ENCODE data around the gene NUDT5.

Gene NUDT5

DNA sequence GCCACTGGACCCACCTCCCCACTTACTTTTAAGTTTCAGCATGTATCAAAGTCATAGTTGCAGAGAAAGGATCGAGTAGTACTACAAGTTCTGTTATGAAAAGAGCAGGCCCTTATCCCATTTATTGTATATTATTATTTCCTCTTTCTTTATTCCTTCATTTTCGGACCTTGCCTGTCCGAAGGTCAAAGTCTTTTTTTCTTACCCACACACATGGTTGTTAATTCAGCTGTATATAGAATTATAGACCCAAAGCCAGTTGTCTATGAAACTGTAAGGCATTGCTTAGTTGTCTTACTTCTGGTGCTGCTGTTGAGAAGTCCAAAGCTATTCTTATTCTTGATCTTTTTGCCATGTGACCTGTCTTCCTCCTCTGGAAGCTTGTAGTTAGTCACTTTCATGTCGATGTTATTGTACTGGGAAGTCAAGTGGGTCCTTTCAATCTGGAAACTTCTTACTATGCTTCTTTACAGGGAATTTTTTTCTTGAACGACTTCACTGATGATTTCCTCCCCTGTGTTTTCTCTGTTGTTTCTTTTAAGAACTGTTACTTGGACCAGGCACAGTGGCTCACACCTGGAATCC lies 8.3 kb downstream of the NUDT5 start:
- Histone ChIP-seq H3K27me3 (no peaks in the 10 kb centered on the region), H3K9me3 (no peaks in the 10 kb centered on the region), H3K4me3 (ENCODE audit: low read depth in 1 of 2, low read length in 1 of 2) (no peak overlapping the region), H3K4me1 (ENCODE audit: control insufficient read depth in 1 of 2, insufficient read depth in 1 of 2, low read depth in 1 of 2, low read length in 1 of 2) (peaks cover under 1 to 5% of the 10 kb centered on the region in 2 experiments), H3K36me3 (peaks cover 17% of the 10 kb centered on the region), H3K27ac (no peak overlapping the region)
- TF ChIP-seq, protein P1, sequence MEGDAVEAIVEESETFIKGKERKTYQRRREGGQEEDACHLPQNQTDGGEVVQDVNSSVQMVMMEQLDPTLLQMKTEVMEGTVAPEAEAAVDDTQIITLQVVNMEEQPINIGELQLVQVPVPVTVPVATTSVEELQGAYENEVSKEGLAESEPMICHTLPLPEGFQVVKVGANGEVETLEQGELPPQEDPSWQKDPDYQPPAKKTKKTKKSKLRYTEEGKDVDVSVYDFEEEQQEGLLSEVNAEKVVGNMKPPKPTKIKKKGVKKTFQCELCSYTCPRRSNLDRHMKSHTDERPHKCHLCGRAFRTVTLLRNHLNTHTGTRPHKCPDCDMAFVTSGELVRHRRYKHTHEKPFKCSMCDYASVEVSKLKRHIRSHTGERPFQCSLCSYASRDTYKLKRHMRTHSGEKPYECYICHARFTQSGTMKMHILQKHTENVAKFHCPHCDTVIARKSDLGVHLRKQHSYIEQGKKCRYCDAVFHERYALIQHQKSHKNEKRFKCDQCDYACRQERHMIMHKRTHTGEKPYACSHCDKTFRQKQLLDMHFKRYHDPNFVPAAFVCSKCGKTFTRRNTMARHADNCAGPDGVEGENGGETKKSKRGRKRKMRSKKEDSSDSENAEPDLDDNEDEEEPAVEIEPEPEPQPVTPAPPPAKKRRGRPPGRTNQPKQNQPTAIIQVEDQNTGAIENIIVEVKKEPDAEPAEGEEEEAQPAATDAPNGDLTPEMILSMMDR (IDR thresholded peaks at IDR 0.05) = no peak

DNA sequence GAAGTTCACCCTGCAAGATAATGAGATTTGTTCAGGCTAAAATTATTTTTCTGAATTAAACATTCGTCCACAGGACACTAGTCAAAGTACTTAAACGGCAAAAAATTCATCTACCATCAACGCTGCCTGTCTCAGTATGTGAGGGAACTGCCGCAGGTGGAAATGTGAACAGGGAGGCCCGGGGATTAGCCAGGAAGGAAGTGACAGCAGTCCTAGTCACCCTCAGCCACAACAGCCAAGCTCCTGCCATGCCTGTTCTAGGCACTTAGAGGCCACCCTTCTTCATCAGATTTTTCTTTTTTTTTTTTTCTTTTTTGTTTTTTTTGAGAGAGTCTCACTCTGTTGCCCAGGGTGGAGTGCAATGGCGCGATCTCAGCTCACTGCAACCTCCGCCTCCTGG lies 9.4 kb downstream of the NUDT5 start:
- peaks cover 11 to 16% of the 10 kb centered on the region in 2 experiments for H3K4me1 ChIP-seq (ENCODE audit: control insufficient read depth in 1 of 2, insufficient read depth in 1 of 2, low read depth in 1 of 2, low read length in 1 of 2)
- H3K9me3 ChIP-seq = no peaks in the 10 kb centered on the region
- H3K27ac ChIP-seq = no peak overlapping the region
- no peaks in the 10 kb centered on the region for H3K27me3 ChIP-seq
- no peak overlapping the region for H3K4me3 ChIP-seq (ENCODE audit: low read depth in 1 of 2, low read length in 1 of 2)
- TF ChIP-seq, protein P1 (IDR thresholded peaks at IDR 0.05) = no peak
- H3K36me3 ChIP-seq = peaks cover 17% of the 10 kb centered on the region

DNA sequence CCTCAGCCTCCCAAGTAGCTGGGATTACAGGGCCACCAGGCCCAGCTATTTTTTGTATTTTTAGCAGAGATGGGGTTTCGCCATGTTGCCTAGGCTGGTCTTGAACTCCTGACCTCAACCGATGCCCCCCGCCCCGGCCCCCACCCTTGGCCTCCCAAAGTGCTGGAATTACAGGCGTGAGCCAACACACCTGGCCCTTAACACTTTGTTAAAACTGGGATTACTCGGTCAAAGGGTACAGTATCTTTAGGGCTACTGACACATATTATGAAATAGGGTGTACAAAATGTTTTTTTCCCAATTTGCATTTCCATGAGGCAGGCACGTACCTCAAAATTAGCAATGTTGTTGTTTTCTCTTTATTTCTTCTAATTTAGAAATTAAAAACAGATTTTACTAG lies 11.5 kb downstream of the NUDT5 start:
- Histone ChIP-seq H3K27me3 (no peaks in the 10 kb centered on the region), H3K9me3 (no peaks in the 10 kb centered on the region), H3K27ac (no peak overlapping the region), H3K4me1 (ENCODE audit: control insufficient read depth in 1 of 2, insufficient read depth in 1 of 2, low read depth in 1 of 2, low read length in 1 of 2) (peaks cover 25 to 26% of the 10 kb centered on the region in 2 experiments), H3K4me3 (ENCODE audit: low read depth in 1 of 2, low read length in 1 of 2) (no peak overlapping the region), H3K36me3 (peaks cover 17% of the 10 kb centered on the region)
- TF ChIP-seq, protein P1 (IDR thresholded peaks at IDR 0.05) = no peak

DNA sequence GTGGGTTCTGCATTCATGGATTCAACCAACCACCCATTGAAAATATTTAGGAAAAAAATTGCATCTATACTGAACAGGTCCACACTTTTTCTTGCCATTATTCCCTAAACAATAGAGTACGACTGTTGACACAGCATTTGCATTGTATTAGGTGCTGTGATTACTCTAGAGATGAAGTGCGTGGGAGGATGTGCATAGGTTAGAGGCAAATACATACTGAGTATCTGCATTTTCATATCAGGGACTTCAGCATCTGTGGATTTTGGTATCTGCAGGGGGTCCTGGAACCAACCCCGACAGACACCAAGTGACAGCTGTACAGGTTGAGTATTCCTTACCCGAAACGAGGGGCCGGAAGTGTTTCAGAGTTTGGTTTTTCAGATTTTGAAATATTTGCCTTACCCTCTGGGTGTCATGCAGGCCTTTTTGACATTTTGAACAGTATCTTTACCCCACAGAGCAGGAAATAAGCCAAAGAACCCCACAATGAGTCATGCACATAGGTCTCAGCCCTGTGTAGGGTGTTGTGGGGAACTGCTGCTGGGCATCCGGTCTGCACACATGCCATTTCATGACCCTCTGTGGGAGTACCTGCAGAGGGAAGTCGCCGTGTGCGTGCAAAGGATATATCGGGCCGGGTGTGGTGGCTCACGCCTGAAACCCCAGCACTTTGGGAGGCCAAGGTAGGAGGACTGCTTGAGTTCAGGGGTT lies 14.5 kb downstream of the NUDT5 start:
- Histone ChIP-seq H3K4me3 (ENCODE audit: low read depth in 1 of 2, low read length in 1 of 2) (no peak overlapping the region), H3K27me3 (no peaks in the 10 kb centered on the region), H3K9me3 (no peaks in the 10 kb centered on the region), H3K27ac (peak overlapping the region; percentile 47), H3K36me3 (peaks cover 37% of the 10 kb centered on the region), H3K4me1 (ENCODE audit: control insufficient read depth in 1 of 2, insufficient read depth in 1 of 2, low read depth in 1 of 2, low read length in 1 of 2) (peaks cover 23 to 25% of the 10 kb centered on the region in 2 experiments)
- TF ChIP-seq, protein P1 (IDR thresholded peaks at IDR 0.05) = no peak

DNA sequence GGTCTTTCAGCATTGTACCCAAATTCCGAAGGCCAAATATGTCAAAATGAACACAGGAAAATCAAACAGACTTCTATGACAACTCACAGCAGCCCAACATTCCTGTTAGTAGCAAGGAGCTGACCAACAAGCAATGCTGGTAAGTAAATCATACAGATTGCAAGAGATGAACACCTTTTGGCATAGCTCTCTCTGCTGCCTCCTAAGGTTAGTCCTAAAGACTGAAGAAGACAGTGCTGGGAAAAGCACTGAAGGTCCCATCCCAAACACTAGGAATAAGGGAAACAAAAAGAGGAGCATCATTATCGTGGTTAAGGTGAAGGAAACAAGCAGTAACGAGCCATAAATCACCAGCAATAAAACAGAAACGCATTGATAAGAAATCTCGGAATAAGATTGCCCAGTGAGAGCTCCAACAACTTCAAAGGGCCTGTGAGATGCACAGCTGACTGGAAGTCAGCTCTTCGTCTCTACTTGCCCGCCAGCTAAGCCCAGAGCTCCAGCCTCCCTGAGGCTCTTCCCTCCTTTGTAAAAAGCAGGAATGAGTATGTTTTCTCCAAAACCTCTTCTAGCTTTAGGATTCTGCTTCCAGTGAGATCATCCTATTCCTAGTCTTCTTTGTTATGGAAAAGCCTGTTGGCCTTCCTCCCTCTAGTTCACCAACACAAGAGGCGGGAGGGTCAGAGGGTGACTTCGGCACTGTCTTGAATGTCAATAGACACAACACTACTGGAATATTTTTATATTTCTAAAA lies 15.3 kb downstream of the NUDT5 start:
- Histone ChIP-seq H3K9me3 (no peaks in the 10 kb centered on the region), H3K27me3 (no peaks in the 10 kb centered on the region), H3K36me3 (peaks cover 38% of the 10 kb centered on the region), H3K4me1 (ENCODE audit: control insufficient read depth in 1 of 2, insufficient read depth in 1 of 2, low read depth in 1 of 2, low read length in 1 of 2) (peaks cover 21 to 25% of the 10 kb centered on the region in 2 experiments), H3K4me3 (ENCODE audit: low read depth in 1 of 2, low read length in 1 of 2) (no peak overlapping the region), H3K27ac (no peak overlapping the region)
- TF ChIP-seq, protein P1 (IDR thresholded peaks at IDR 0.05) = no peak

Measured in neutrophil (primary cell).